GM12864 (cell line): ENCODE data around the gene CNOT1.
"Not testable (repeated sequence)": the region's sequence is repeated elsewhere in the genome, so short reads cannot be mapped to it uniquely, and the experiment has no call there.

Experiments
- DNase-seq: peaks from one replicate; pipeline ENCODE4 v3.0.0-alpha.2; 2011; ENCODE audit warnings: low read depth
- H3K4me3 ChIP-seq: 2 replicates; pipeline ENCODE4 v1.5.1; 2011; ENCODE audit warnings: mild to moderate bottlenecking, low read depth, low read length, control low read depth
- CTCF ChIP-seq: IDR thresholded peaks from 2 replicates; pipeline ENCODE4 v1.5.1; 2011; ENCODE audit warnings: low read depth, mild to moderate bottlenecking, moderate library complexity, low read length, control low read depth, inconsistent platforms; ENCODE audit errors: missing control alignments

Gene CNOT1

GRCh38 chr16:58582971-58583765 lies 46.5 kb downstream of the CNOT1 start:
- no peak for DNase-seq
- H3K4me3 ChIP-seq, result no peak overlapping the region
- TF ChIP-seq CTCF, result no peak

GRCh38 chr16:58582133-58582532 lies 47.5 kb downstream of the CNOT1 start:
- H3K4me3 ChIP-seq, result no peak overlapping the region
- DNase-seq, result no peak
- no peak for TF ChIP-seq CTCF

- no peak for TF ChIP-seq CTCF
- no peak overlapping the region for H3K4me3 ChIP-seq
- DNase-seq, result no peak
Measured at GRCh38 chr16:58579587-58579986, 50.0 kb downstream of the CNOT1 start.

- H3K4me3 ChIP-seq, result no peak overlapping the region
- DNase-seq, result no peak
- TF ChIP-seq CTCF, result no peak
Measured at GRCh38 chr16:58578642-58579041, 51.0 kb downstream of the CNOT1 start.

- H3K4me3 ChIP-seq, result no peak overlapping the region
- TF ChIP-seq CTCF, result no peak
- DNase-seq, result no peak
Measured at GRCh38 chr16:58577141-58577540, 52.5 kb downstream of the CNOT1 start.

- DNase-seq, result no peak
- TF ChIP-seq CTCF, result no peak
- H3K4me3 ChIP-seq, result no peak overlapping the region
Measured at GRCh38 chr16:58574895-58575294, 54.7 kb downstream of the CNOT1 start.

- not testable (repeated sequence) for DNase-seq, H3K4me3 ChIP-seq
Measured at GRCh38 chr16:58565697-58566096, 63.9 kb downstream of the CNOT1 start.
